Effector memory CD4-positive, alpha-beta T cell (primary cell): ENCODE results near the gene PPP6R1.

Source experiments
- DNase-seq, 3 donors: peaks; one replicate each; pipeline ENCODE4 v3.0.0-alpha.2; 2020
- H3K27ac ChIP-seq: 2 replicates; pipeline ENCODE4 v1.7.0; 2013; ENCODE audit warnings: mild to moderate bottlenecking, low read length, moderate library complexity; ENCODE audit not compliant: insufficient read depth, poor library complexity, severe bottlenecking
- H3K27me3 ChIP-seq: replicated peaks from 2 replicates; pipeline ENCODE4 v1.7.0; 2013; ENCODE audit warnings: mild to moderate bottlenecking, low read length; ENCODE audit not compliant: insufficient read depth, control insufficient read depth, poor library complexity, severe bottlenecking
- H3K36me3 ChIP-seq: 2 replicates; pipeline ENCODE4 v1.7.0; 2013; ENCODE audit warnings: mild to moderate bottlenecking, low read length, moderate library complexity; ENCODE audit not compliant: control insufficient read depth, insufficient read depth
- H3K4me1 ChIP-seq: 2 replicates; pipeline ENCODE4 v1.7.0; 2013; ENCODE audit warnings: low read length, mild to moderate bottlenecking; ENCODE audit not compliant: control insufficient read depth, insufficient read depth, poor library complexity, severe bottlenecking
- H3K4me3 ChIP-seq: 2 replicates; pipeline ENCODE4 v1.7.0; 2013; ENCODE audit warnings: low read length, low read depth, mild to moderate bottlenecking; ENCODE audit not compliant: insufficient read depth, poor library complexity, severe bottlenecking
- H3K9me3 ChIP-seq: 2 replicates; pipeline ENCODE4 v1.7.0; 2013; ENCODE audit warnings: mild to moderate bottlenecking, low read length, moderate library complexity; ENCODE audit not compliant: control insufficient read depth

Gene PPP6R1

DNA sequence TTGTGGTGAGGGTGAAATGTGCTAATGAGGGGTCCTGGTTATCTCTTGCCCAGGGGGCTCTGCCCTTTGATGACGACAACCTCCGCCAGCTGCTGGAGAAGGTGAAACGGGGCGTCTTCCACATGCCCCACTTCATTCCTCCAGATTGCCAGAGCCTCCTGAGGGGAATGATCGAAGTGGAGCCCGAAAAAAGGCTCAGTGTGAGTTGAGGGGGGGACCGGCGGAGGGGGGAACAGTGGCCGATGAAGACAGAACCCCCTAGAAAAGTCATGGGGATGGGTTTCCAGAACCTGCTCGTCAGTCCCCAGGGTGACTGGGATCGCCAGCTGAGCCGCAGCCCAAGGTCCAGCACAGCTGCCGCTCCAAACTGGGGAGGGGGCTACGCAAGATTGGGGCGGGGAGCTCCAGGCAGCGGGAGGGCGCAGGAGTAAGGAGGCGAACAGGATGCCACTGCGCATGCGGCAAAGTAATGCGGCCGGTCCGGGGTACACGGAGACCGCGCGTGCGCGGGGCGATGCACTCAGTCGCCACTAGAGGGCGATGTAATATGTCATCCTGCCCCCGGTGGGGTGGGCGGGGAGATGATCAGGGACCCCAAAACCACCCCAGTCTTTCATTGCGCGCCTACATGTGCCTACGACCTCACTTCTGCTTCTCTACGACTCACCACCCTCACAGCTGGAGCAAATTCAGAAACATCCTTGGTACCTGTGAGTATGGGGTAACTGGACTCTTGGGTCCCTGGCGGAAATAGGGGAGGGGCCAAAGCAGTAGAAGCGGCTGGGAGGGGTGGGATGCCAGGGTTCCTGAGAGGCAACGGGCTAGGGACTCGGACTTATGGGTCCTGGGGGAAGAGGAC lies 42.9 kb upstream of the PPP6R1 start:
- H3K36me3 ChIP-seq, result no peaks in the 10 kb centered on the region
- DNase-seq, result peak; percentile 78 to 89 (median 85)
- H3K27ac ChIP-seq, result peak overlapping the region; percentile 1
- H3K9me3 ChIP-seq, result no peaks in the 10 kb centered on the region
- no peaks in the 10 kb centered on the region for H3K27me3 ChIP-seq
- peak overlapping the region; percentile 45 for H3K4me3 ChIP-seq
- H3K4me1 ChIP-seq, result no peaks in the 10 kb centered on the region

DNA sequence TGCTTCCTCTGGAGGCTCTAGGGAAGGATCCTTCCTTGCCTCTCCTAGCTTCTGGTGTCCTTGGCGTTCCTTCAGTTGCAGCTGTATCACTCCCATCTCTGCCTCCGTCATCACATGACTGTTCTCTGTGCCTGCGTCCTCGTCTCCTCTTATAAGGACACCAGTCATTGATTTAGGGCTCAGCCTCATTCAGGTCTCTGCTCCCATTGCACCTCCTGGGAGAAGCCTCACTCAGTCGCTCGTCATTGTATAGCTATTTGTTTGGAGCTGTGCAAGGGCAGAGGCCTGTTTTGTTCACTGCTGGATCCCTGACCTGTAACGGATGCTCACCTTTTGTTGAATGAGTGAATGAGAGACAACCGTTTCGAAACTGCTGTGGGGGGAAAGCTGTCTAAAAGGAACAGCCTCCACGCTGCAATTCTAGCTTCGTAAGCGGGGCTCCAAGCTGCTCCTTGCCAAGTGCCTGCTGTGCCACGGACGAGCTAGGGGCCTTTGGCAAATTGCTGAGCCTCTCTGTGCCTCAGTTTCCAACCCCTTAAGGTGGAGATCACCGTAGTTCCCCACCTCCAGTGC lies 42.2 kb upstream of the PPP6R1 start:
- Histone ChIP-seq H3K9me3 (no peaks in the 10 kb centered on the region), H3K27ac (no peak overlapping the region), H3K4me1 (no peaks in the 10 kb centered on the region), H3K4me3 (no peak overlapping the region), H3K36me3 (no peaks in the 10 kb centered on the region), H3K27me3 (no peaks in the 10 kb centered on the region)
- no peak for DNase-seq

DNA sequence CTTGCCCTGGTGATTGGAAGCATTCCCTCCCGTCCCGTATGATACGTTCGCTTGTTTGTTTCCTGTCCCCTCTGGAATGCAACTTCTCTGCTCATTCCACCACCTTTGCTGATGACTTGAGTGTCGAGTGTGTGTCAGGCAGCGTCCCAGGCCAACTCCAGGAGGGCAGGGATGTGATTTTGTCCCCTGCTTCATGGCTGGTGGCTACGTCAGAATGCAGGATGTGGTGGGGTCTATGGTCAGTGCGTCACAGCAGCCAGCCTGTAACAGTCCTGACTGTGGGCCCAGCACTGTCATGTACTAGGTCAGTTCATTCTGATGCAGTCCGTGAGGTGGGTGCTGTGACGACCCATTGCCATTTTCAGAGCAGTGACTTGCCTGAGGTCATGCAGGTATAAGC lies 41.2 kb upstream of the PPP6R1 start:
- H3K27me3 ChIP-seq, result no peaks in the 10 kb centered on the region

DNA sequence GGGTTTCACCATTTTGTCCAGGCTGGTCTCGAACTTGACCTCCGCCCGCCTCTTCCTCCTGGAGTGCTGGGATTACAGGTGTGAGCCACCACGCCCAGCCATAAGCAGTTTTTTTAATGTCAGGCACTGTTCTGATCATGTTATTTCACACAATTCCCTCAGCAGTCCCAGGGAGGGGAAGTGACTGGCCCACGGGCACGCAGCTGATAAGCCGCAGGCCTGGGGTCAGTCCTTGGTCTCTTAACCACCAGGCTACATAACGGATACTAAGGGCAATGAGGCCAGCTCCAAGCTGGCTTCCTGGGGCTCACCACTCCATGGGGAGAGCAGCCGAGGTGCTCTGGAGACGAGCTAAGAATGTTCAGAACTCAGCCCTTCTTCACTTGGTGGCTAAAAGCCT lies 38.5 kb upstream of the PPP6R1 start:
- Histone ChIP-seq H3K27me3 (no peaks in the 10 kb centered on the region), H3K4me3 (no peak overlapping the region), H3K27ac (no peak overlapping the region), H3K36me3 (no peaks in the 10 kb centered on the region), H3K9me3 (no peaks in the 10 kb centered on the region), H3K4me1 (no peaks in the 10 kb centered on the region)
- DNase-seq, result no peak

More for the DNA sequence above, 41.2 kb upstream of the PPP6R1 start:
- no peak overlapping the region for H3K4me3 ChIP-seq
- DNase-seq, result no peak
- no peaks in the 10 kb centered on the region for H3K4me1 ChIP-seq
- no peak overlapping the region for H3K27ac ChIP-seq
- no peaks in the 10 kb centered on the region for H3K9me3 ChIP-seq
- no peaks in the 10 kb centered on the region for H3K36me3 ChIP-seq

DNA sequence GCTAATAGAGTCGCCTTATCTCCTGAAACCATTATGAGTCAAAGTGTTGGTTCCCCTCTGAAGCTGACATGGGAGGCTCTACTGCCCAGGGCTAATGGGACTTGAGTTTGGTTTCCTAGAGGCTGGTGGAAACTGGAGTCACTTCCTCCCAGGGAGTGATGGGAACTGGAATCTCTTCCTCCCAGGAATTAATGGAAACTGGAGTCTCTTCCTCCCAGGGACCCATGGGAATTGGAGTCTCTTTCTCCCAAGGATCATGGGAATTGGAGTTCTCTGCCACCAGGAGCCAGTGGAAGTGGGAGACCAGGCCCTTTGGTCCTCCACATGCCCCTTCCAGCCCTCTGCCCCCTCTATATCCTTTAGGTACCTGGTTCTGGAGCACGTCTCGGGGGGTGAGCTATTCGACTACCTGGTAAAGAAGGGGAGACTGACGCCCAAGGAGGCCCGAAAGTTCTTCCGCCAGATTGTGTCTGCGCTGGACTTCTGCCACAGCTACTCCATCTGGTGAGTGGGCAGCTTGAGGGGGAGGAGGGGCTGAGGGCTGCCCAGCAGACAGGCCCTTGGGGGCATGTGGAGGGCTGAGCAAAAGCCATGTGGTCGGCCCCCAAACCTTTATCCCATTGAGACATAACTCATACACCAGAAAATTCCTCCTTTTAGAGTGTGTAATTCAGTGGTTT lies 30.4 kb upstream of the PPP6R1 start:
- no peak overlapping the region for H3K27ac ChIP-seq
- no peaks in the 10 kb centered on the region for H3K27me3 ChIP-seq
- no peaks in the 10 kb centered on the region for H3K4me1 ChIP-seq
- DNase-seq, result no peak
- H3K9me3 ChIP-seq, result no peaks in the 10 kb centered on the region
- no peak overlapping the region for H3K4me3 ChIP-seq
- no peaks in the 10 kb centered on the region for H3K36me3 ChIP-seq

DNA sequence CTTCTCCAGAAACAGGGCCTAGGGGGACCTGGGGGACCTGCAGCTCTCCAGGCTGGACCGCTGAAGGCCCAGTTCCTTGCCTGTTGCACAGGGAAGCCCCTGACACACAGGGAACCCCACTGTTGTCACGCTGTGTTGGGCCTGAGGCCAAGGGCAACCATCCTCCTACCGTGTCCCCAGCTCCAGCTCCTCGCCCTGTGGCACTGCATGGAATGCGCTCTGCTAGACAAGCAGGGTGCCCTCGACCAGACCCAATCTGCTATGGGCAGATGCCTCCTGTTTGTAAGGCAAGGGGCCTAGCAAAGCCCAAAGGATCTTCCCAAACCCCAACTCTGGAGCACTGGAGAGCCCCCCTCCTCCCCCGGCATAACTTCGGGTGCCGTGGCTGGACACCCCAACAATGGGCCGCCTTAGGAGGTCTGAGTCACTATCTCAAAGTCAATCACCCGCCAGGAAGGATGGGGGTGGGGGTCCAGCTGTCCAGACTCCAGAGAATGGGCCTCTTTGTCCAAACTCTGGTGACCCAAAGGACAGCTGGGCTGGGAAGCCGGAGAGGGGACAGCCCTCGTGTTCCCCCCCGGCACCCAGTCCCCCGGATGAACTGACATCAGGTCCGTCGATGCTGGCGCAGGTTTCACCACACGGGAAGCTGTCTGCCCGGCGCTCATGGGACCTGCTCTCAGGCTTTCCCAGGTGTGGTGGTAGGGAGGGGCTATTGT lies 28.7 kb upstream of the PPP6R1 start:
- no peaks in the 10 kb centered on the region for H3K36me3 ChIP-seq
- H3K9me3 ChIP-seq, result no peaks in the 10 kb centered on the region
- no peak for DNase-seq
- no peak overlapping the region for H3K27ac ChIP-seq
- no peaks in the 10 kb centered on the region for H3K27me3 ChIP-seq
- H3K4me3 ChIP-seq, result no peak overlapping the region
- no peaks in the 10 kb centered on the region for H3K4me1 ChIP-seq

DNA sequence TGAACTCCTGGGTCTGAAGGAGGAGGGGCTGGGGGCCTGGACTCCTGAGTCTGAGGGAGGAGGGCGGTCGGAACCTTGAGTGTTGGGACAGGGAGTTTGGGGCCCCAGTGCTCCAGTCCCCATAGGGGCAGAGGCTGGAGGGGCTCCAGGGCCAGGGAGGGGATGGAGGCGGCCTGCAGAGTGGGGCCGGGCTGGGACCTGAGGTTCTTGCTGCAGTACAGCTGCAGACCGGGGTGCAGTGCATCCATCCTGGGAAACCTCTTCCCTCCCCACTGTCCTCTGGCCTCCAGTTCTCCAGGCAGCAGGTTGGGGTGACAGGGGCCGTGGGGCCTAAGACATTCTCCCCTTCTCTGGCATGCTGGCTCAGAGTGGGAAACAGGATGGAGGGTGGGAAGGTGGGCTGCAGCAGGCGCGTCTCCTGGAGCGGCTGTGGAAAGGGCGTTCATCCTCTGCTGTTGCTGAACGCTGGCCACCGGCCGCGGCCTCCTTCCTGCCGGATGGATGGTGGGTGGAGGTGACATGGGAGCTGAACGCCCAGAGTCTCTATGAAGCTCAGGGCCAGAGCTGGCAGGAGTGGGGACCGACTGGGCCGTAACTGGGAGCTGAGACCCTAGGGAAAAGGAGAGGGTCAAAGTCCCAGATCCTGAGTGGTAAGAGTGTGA lies 26.5 kb upstream of the PPP6R1 start:
- Histone ChIP-seq H3K36me3 (no peaks in the 10 kb centered on the region), H3K4me1 (peaks cover 6% of the 10 kb centered on the region), H3K27me3 (no peaks in the 10 kb centered on the region), H3K9me3 (no peaks in the 10 kb centered on the region), H3K27ac (no peak overlapping the region), H3K4me3 (no peak overlapping the region)
- DNase-seq, result no peak

DNA sequence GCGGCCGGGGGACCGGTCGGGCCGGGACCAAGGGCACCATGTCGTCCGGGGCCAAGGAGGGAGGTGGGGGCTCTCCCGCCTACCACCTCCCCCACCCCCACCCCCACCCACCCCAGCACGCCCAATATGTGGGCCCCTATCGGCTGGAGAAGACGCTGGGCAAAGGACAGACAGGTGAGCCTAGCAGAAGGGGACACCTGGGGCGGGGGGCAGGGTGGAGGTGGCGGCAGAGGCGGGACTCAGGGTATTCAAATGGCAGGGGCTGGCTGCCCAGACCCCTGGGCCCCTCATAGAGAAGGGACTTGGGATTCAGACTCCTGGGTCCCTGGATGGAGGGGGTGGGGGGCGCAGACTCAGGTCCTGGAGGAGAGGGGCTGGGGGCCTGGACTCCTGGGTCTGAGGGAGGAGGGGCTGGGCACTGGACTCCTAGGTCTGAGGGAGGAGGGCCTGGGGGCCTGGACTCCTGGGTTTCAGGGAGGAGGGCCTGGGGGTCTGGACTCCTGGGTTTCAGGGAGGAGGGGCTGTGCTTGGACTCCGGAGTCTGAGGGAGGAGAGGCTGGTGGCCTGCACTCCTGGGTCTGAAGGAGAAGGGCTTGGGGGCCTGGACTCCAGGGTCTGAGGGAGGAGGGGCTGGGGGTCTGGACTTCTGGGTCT lies 25.7 kb upstream of the PPP6R1 start:
- Histone ChIP-seq H3K4me3 (no peak overlapping the region), H3K4me1 (peaks cover 7% of the 10 kb centered on the region)
- DNase-seq, result no peak

More for the DNA sequence above, 25.7 kb upstream of the PPP6R1 start:
- no peaks in the 10 kb centered on the region for H3K36me3 ChIP-seq
- H3K9me3 ChIP-seq, result no peaks in the 10 kb centered on the region
- peak overlapping the region; percentile 18 for H3K27ac ChIP-seq
- no peaks in the 10 kb centered on the region for H3K27me3 ChIP-seq
